Measurements from ENCODE around the gene FJX1.

FJX1 gene

GRCh38 chr11:35608502-35608901, 9.8 kb upstream of the FJX1 start:
- DNase-seq = no peak

- DNase-seq = no peak
These were observed 8.6 kb upstream of the FJX1 start for GRCh38 chr11:35609656-35610055.

- DNase-seq = no peak
These were observed 7.6 kb upstream of the FJX1 start for GRCh38 chr11:35610631-35611030.

- DNase-seq = no peak
These were observed 6.5 kb upstream of the FJX1 start for GRCh38 chr11:35611741-35612140.

- no peak for DNase-seq
These were observed 3.2 kb upstream of the FJX1 start for GRCh38 chr11:35614939-35615569.

GRCh38 chr11:35615921-35616900, 2.0 kb upstream of the FJX1 start:
- no peak for DNase-seq

- DNase-seq = no peak
These were observed 959 bp upstream of the FJX1 start for GRCh38 chr11:35617316-35617686.

GRCh38 chr11:35618497-35619115, 346 bp downstream of the FJX1 start:
- peak; percentile 63 for DNase-seq

- peak; percentile 63 for DNase-seq
These were observed 1.0 kb downstream of the FJX1 start for GRCh38 chr11:35619116-35619854.

GRCh38 chr11:35619855-35620640, 1.8 kb downstream of the FJX1 start:
- DNase-seq = no peak

- DNase-seq = no peak
These were observed 2.5 kb downstream of the FJX1 start for GRCh38 chr11:35620795-35621194.

GRCh38 chr11:35621620-35622019, 3.4 kb downstream of the FJX1 start:
- DNase-seq = no peak

- no peak for DNase-seq
These were observed 3.8 kb downstream of the FJX1 start for GRCh38 chr11:35622070-35622469.

GRCh38 chr11:35623621-35624168, 5.4 kb downstream of the FJX1 start:
- DNase-seq = no peak

GRCh38 chr11:35624316-35624715, 6.1 kb downstream of the FJX1 start:
- no peak for DNase-seq

GRCh38 chr11:35624781-35625180, 6.5 kb downstream of the FJX1 start:
- DNase-seq = no peak

GRCh38 chr11:35626501-35626900, 8.2 kb downstream of the FJX1 start:
- DNase-seq = no peak

GRCh38 chr11:35629511-35629910, 11.3 kb downstream of the FJX1 start:
- no peak for DNase-seq

GRCh38 chr11:35629914-35630313, 11.7 kb downstream of the FJX1 start:
- DNase-seq = no peak

- DNase-seq = no peak
These were observed 13.6 kb downstream of the FJX1 start for GRCh38 chr11:35631891-35632290.

GRCh38 chr11:35632301-35632700, 14.0 kb downstream of the FJX1 start:
- DNase-seq = no peak

GRCh38 chr11:35633827-35634423, 15.7 kb downstream of the FJX1 start:
- DNase-seq = no peak
